GM04503 (cell line): ENCODE measurements around the gene BCOR.

Source experiments
- DNase-seq: peaks from one replicate; pipeline ENCODE4 v3.0.0-alpha.2; 2012; ENCODE audit warnings: low read depth

The BCOR gene

GRCh38 chrX:40084471-40085101 is 13.2 kb downstream of the BCOR start:
- DNase-seq, result no peak

- no peak for DNase-seq
These were observed 13.8 kb downstream of the BCOR start for GRCh38 chrX:40083979-40084359.

- DNase-seq, result no peak
These were observed 14.4 kb downstream of the BCOR start for GRCh38 chrX:40083120-40083978.

- DNase-seq, result no peak
These were observed 15.2 kb downstream of the BCOR start for GRCh38 chrX:40082447-40083119.

GRCh38 chrX:40081679-40082068 is 16.1 kb downstream of the BCOR start:
- no peak for DNase-seq

GRCh38 chrX:40080894-40081678 is 16.7 kb downstream of the BCOR start:
- no peak for DNase-seq

GRCh38 chrX:40079572-40079971 is 18.2 kb downstream of the BCOR start:
- no peak for DNase-seq

- no peak for DNase-seq
These were observed 19.1 kb downstream of the BCOR start for GRCh38 chrX:40078489-40079227.

- DNase-seq, result no peak
These were observed 19.9 kb downstream of the BCOR start for GRCh38 chrX:40077906-40078305.

GRCh38 chrX:40076750-40077575 is 20.8 kb downstream of the BCOR start:
- no peak for DNase-seq

- DNase-seq, result no peak
These were observed 22.8 kb downstream of the BCOR start for GRCh38 chrX:40074959-40075332.

GRCh38 chrX:40074080-40074958 is 23.4 kb downstream of the BCOR start:
- DNase-seq, result no peak

- DNase-seq, result no peak
These were observed 24.2 kb downstream of the BCOR start for GRCh38 chrX:40073439-40074054.

- no peak for DNase-seq
These were observed 25.5 kb downstream of the BCOR start for GRCh38 chrX:40072246-40072645.

- no peak for DNase-seq
These were observed 29.7 kb downstream of the BCOR start for GRCh38 chrX:40068048-40068447.

- no peak for DNase-seq
These were observed 31.1 kb downstream of the BCOR start for GRCh38 chrX:40066700-40067099.

- DNase-seq, result no peak
These were observed 32.3 kb downstream of the BCOR start for GRCh38 chrX:40065296-40066046.

- no peak for DNase-seq
These were observed 33.6 kb downstream of the BCOR start for GRCh38 chrX:40064055-40064597.
